SKM-1 (cell line): ENCODE data around the gene SLC41A2.
"Not testable (repeated sequence)": the region's sequence is repeated elsewhere in the genome, so short reads cannot be mapped to it uniquely, and the experiment has no call there.

ENCODE experiments used
- DNase-seq: peaks from one replicate; lab custom pipeline; 2025; ENCODE audit not compliant: unreplicated experiment; lab: John Stamatoyannopoulos, UW

SLC41A2 gene

DNA sequence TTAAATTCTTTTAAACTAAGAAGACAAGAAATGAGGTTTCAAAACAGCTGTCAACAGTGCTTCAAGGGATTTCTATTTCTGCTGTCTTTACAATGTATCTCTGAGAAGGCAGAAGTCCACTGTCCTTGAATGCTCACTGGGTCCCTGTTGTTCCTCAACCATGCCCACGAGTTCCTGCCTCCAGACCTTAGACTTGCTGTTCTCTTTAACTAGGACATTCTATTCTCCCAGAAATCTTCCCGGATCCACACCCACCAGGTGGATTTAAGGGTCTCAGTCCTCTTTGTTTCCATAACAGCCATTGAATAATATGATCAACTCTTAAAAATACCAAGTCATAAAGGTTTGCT is 6.7 kb upstream of the SLC41A2 start:
- no peak for DNase-seq

- DNase-seq, result no peak
Observed at GRCh38 chr12:104964167-104964855, 6.2 kb upstream of the SLC41A2 start.

DNA sequence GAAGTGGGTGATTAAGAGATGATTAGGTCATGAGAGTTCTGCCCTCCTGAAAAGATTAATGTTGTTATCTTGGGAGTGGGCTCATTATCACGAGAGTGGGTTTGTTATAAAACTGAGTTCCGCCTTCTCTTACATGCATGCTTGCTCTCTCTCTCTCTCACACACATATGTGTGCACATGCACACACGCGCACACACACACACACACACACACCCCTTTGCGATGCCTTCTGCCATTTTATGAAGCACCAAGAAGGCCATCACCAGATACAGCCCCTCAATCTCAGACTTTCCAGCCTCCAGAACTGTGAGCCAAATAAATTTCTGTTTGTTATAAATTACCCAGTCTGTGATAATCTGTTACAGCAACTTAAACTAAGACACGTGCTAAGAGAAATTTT is 5.7 kb upstream of the SLC41A2 start:
- no peak for DNase-seq

GRCh38 chr12:104960464-104960863 is 2.4 kb upstream of the SLC41A2 start:
- no peak for DNase-seq

DNA sequence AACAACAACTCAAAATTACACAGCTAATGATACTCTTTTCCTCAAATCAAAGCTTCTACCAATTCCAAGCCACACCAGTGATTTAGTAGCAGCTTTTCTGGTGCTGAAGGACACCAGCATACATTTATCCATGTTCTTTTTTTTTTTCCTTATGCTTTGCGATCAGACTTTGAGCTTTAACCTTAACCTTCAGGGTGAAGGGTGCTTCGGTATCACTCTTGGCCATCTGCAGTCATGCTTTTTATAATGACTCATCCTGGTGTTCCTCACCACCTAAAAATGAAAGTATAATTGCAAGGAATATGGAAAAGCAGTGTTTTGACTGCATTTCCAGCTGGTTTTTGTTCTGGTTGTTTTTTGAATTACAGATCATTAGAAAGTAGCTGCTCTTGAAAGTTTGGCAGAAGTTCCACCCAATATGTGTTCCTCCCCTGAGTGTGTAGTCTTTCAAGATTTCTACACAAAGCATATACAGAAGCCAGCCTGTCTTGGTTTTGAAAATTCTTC is 1.3 kb upstream of the SLC41A2 start:
- no peak for DNase-seq

- no peak for DNase-seq
Observed at GRCh38 chr12:104958805-104959334, 780 bp upstream of the SLC41A2 start.

GRCh38 chr12:104957719-104958000 is 430 bp downstream of the SLC41A2 start:
- DNase-seq, result no peak

DNA sequence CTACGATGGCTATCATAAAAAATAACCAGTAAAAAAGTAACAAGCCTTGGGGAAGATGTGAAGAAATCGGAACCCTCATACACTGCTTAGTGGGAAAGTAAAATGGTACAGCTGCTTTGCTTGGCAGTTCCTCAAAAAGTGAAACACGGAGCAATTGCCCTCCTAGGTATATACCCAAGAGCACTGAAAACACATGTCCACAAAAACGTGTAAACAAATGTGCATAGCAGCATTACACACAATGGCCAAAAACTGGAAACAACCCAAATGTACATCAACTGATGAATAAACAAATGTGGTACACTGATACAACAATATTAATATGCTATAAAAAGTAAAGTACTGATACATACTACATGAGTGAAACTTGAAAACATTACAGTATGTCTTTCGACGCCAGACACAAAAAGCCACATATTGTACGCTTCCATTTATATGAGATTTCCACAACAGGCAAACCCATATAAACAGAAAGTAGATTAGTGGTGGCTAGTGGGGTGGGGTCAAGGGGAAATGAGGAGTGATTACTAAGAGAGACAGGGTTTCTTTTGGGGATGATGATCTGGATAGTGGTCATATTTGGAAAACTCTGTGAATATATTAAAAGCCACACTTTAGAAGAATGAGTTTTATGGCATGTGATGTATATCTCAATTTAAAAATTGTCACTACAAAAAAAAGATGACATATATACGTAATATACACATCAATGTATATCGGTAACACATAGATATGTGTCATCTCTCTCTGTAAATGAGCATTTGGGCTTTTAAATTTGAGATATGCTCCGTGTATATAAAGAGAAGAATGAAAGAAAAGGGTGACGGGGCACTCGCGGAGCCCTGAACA is 996 bp downstream of the SLC41A2 start:
- DNase-seq, result no peak

DNA sequence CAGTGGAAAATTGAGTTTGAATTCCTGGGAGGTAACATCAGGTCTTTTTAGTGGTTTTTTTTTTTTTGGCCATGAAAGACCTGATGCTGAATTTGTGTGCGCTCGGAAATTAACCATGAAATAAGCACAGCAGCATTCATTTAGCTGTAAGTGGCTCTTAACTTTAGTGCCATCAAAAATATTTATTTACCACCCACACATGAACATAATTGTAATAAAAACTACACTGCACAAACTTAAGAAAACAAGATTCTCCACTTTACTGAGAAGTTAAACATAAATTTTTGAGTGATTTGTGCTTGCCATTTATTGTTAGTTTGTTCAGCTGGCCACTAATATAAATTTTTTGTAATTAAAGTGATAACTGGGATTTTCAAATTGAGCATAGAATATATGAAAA is 2.4 kb downstream of the SLC41A2 start:
- DNase-seq, result no peak

GRCh38 chr12:104953323-104953722 is 4.8 kb downstream of the SLC41A2 start:
- DNase-seq, result no peak

DNA sequence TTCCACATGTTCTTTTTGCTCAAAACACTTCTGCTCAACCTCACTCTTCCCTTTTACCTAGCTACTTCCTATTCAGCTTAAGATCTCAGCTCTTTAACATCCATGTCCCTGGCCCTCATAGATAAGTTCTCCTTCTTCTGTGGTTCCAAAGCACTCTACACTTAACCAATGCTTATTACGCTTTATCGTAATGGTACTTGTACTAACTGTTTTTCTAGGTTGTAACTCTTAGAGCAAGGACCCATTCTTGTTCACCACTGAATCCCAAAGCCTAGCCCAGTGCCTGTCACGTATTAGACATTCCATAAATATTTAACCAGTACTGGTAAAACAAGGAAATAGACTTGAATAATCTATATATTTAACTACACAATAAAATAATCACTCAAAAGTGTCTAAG is 5.3 kb downstream of the SLC41A2 start:
- no peak for DNase-seq

DNA sequence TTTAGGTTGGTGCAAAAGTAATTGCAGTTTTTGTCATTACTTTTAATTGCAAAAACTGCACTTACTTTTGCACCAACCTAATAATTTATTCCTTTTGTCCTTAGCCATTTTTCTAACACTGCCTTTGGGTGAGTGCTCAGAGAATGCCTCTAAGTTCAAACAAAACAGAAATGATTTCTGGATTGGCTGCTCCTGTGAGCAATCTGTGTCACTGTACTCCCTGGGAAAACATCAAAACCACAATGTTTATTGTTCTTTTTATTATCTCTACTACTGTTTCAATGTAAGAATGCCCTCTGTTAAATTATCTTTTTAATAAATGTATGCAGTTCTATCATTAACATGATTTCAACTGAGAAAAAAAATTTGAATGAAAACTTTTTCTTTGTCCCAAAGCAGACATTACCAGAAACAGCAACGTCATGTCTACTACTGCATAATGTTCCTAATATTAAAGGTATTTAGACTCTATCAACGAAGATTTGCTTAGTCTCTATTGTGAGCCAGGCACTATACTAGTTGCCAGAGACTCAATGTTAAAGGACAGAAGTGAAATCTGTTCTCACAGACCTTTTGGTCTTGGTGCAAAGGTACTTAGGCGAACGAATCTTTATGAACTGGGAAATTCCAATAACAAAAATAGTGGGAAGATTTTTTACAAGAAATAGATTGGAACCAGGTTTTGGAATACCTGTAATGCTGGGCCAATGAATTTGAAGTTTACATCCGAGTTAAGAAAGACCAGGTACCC is 6.2 kb downstream of the SLC41A2 start:
- no peak for DNase-seq

- DNase-seq, result not testable (repeated sequence)
Observed at GRCh38 chr12:104948716-104949115, 9.4 kb downstream of the SLC41A2 start.

DNA sequence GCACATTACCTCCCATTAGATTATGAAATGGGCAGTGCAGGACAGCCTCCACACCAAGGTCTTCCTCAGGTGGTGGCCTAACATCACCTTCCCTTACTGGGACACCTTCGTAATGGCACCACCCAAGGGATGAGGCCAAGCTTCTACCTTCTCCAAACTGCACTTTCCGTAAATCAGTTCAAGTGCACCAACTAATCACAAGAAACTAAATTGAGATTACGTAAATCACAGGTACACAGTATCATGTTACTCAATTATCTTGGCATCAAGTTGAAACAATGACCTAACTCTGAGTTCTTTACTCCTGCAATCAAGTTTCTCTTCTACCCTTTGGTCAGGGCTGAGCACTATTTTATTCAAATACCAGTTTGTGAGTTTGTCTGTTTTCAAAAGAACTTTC is 13.8 kb downstream of the SLC41A2 start:
- DNase-seq, result no peak

- DNase-seq, result not testable (repeated sequence)
Observed at GRCh38 chr12:104943401-104943800, 14.7 kb downstream of the SLC41A2 start.

- no peak for DNase-seq
Observed at GRCh38 chr12:104942075-104942474, 16.0 kb downstream of the SLC41A2 start.

DNA sequence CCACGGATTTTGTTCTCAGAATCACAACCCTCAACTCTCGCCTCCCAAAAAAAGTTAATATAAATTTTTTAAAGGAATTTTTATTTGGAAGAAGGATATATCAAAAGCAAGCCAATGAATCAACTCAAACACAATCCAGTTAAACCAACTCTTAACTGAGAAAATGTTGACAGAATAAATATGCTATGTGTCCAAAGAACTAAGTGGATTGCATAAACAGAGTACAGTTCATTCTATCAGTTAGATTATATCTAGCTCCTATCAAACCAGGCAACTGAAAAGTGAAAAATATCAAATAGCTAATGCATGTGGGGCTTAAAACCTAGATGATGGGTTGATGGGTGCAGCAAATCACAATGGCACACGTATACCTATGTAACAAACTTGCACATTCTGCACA is 16.6 kb downstream of the SLC41A2 start:
- no peak for DNase-seq

DNA sequence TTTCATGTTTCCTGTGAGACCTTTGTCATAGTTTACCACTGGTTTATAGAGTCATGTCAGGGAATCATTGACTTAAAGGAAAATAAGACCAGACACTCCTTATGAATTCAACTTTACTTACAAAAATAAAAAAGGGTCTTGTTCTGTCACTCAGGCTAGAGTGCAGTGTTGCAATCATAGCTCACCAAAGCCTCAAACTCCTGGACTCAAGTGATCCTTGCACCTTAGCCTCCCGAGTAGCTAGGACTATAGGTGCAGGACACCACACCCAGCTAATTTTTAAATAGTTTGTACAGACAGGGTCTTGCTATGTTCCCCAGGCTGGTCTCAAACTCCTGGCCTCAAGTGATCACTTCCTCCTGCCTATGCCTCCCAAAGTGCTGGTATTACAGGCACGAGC is 19.0 kb downstream of the SLC41A2 start:
- DNase-seq, result no peak

- DNase-seq, result no peak
Observed at GRCh38 chr12:104938371-104938770, 19.7 kb downstream of the SLC41A2 start.

GRCh38 chr12:104935886-104936285 is 22.2 kb downstream of the SLC41A2 start:
- no peak for DNase-seq

GRCh38 chr12:104933778-104934177 is 24.3 kb downstream of the SLC41A2 start:
- no peak for DNase-seq

- DNase-seq, result no peak
Observed at GRCh38 chr12:104933128-104933527, 25.0 kb downstream of the SLC41A2 start.
